ENCODE data around the gene FTSJ3.

The FTSJ3 gene

GRCh38 chr17:63786117-63786516, 41.3 kb downstream of the FTSJ3 start:
- no peak for DNase-seq (ENCODE audit: low spot score)

GRCh38 chr17:63785556-63785955, 41.9 kb downstream of the FTSJ3 start:
- peak; percentile 93 for DNase-seq (ENCODE audit: low spot score)

GRCh38 chr17:63783522-63783921, 43.9 kb downstream of the FTSJ3 start:
- no peak for DNase-seq (ENCODE audit: low spot score)

- no peak for DNase-seq (ENCODE audit: low spot score)
Measured at GRCh38 chr17:63780928-63781327, 46.5 kb downstream of the FTSJ3 start.

- DNase-seq (ENCODE audit: low spot score), result no peak
Measured at GRCh38 chr17:63780507-63780906, 47.0 kb downstream of the FTSJ3 start.

- no peak for DNase-seq (ENCODE audit: low spot score)
Measured at GRCh38 chr17:63775420-63775819, 52.0 kb downstream of the FTSJ3 start.

GRCh38 chr17:63774969-63775265, 52.5 kb downstream of the FTSJ3 start:
- no peak for DNase-seq (ENCODE audit: low spot score)

GRCh38 chr17:63774141-63774968, 53.1 kb downstream of the FTSJ3 start, which contains the start of gene DDX42:
TSS of gene DDX42 (plus strand) at chr17:63774170. CDS start at chr17:63787050, 12,880 bp downstream.
- no peak for DNase-seq (ENCODE audit: low spot score)

- DNase-seq (ENCODE audit: low spot score), result peak; percentile 100
Measured at GRCh38 chr17:63773272-63774140, 54.0 kb downstream of the FTSJ3 start, which contains the start of gene CCDC47. TSS of gene CCDC47 (minus strand) at chr17:63773597. CDS start at chr17:63766175, 7,422 bp downstream.

- DNase-seq (ENCODE audit: low spot score), result no peak
Measured at GRCh38 chr17:63772801-63773271, 54.6 kb downstream of the FTSJ3 start.
